GM21825 (cell line): Measurements from ENCODE around the gene SDR42E1.
"Not testable (repeated sequence)": the region's sequence is repeated elsewhere in the genome, so short reads cannot be mapped to it uniquely, and the experiment has no call there.

Source experiments
- ATAC-seq: cut with Tn5 transposase; IDR thresholded peaks from one replicate; pipeline ENCODE4 v1.9.1; 2021; ENCODE audit warnings: mild to moderate bottlenecking, moderate library complexity; ENCODE audit not compliant: unreplicated experiment

Gene SDR42E1

DNA sequence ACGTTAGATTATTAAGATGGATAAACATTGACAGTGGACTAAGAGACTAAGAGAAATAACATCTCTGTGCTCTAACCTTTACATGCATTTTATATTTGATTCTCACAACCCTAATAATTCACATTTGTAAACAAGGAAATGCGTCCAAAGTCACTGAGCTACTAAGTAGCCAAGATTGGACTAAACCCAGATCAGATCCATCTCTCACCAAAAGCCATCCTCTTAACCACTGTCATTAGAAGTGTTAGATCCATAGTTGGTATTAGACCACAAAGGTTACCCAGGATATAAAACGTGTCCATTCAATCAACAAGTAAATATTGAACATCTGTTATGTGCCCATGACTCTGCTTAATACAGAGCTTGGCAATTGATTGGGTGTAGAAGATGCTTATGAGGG is 29.0 kb upstream of the SDR42E1 start:
- no peak for ATAC-seq

DNA sequence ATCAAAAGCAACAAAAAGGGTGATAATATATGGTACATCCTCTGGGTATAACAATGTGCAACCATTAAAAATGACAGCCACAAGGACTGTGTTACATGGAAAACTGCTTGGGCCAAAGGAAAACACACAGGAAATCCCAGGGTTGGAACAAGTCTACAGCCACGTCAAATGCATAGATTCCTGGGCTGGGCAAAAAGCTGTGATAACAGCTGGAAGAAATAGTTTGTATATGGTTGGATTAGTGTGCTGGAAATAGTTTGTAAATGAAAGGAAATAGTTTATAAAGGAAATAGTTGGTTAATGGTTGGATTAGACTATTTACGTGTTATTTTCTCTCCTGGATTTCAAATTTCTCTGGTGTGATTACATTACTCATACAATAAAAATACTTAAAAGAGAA is 26.4 kb upstream of the SDR42E1 start:
- ATAC-seq, result no peak

DNA sequence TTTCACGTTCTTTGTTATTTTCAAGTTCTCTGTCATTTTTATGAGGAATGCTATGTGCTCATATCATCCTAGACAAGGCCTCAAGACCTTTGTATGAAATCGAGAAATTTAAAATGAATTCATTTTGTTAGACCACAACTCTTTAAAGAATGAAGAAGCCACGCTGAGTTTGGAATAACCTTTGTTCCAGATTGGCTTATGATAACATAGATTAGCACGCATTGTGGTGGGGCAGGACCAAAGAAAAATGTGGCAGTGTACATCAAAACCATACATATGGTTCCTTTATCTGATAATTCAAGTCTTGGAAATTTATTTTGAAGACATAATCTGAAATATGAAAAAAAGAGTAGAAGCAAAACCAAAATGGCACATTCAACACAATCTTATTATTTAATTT is 26.0 kb upstream of the SDR42E1 start:
- no peak for ATAC-seq

DNA sequence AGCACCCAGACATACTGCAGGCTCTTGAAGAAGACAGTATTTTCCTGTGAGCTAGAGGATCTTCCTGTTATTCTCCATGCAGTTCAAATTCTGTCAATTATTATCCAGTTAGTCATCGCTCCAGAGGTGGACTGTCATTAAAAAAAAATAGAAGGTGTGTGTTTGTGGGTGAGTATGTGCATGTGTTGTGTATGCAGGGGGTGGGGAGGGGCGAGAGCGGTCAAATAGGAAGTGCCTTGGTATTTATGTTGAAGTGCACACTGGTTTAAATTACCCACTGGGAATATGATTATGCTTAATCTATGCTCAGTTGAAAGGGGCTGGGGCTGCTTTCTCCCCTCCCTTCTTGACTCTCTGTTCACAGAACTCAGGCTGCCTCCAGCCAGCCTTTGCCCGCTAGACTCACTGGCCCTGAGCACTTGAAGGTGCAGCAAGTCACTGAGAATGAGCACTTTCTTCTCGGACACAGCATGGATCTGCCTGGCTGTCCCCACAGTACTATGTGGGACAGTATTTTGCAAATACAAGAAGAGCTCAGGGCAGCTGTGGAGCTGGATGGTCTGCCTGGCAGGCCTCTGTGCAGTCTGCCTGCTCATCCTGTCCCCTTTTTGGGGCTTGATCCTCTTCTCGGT is 23.8 kb upstream of the SDR42E1 start, which contains the start of gene HSD17B2:
Gene HSD17B2, plus strand, starts transcription at position 273 of the 632 bp plus-strand sequence. Its CDS starts 172 bp downstream, at position 445.
- no peak for ATAC-seq

DNA sequence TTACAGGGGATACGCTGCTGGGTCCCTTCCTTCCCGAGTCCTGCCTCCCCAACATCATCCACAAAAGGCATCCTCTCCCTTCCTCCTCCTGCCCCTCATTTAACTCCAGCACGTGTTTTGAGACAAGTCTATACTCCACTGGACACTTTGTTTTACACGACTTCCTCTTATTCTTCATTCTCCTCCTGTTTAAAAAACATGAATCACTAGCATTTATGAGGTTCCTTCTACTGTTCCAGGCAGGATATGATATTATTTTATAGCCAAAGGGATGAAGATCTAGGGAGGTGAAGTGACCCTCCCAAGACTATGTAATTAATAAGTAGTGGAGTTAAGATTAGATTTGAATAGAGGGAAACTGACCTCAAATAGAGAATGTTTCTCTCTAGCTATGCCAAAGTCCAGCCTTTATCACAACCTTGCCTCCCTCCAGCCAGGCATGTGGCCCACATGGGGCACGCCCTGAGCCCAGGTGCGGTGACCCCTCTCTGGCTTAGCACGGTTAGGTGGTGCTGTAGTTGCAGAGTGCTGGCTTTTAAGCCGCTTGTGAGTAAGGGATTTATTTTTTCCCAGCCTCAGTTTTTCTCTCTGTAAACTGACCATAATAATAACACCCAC is 22.5 kb upstream of the SDR42E1 start:
- ATAC-seq, result no peak

DNA sequence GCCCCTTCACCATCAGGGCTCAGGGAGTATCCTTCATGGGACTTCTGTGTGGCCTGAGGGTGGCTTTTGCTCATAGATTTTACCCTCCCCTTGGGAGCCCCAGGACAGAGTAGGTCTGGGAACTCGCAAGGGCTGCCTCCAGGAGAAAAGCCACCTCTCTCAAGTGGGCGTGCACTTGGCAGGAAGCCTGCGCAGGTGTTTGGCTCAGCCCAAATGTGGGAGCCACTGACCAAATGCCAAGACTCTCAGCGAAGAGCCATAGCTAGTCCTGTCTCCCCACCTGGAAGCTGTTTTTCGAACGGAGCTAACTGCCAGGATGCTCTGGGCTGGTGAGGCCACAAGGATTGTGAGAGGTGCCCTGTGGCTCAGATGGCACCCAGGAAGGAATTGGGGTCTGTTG is 21.7 kb upstream of the SDR42E1 start:
- no peak for ATAC-seq

DNA sequence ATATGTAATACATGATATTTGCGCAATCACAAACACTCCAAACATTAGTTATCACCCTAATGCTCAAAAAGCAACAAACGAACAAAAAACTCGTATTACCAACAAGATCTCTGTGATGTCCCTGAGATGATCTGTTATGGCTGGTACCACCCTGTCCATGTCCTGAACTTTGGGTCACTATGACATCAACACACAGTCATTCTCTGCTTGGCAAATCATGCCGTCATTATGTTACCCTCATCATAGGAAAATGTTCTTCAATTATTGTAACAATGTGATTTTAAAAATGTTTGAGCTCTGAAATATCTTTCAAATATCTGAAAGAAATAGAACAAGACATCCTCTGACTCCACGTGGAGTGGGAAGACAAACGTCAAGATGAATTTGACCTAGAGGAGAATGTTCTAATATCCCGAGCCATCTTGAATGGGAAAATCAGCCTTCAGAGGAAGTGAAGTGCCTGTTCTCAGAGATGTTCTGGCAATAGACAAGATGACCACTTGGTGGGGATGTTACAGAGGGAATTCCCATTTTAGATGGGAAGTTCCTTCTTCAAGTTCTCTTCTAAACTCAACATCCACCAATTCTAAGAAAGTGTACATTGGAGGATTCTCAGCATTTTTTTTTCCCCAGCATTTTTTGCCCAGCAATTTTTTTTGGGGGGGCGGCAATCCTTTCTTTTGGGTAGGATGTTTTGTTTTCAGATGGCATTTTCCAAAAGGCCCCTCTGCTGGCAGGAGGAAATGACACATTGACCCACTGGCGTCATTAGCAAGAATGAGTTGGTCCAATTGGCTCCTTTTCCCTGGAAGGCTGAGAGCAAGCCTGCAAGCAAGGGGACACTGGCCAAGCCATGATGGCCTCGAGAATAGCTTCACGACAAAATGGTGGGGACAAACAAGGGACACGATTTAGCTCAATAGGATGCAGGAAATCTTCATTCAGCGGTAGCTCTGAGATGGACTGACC is 20.1 kb upstream of the SDR42E1 start:
- no peak for ATAC-seq

DNA sequence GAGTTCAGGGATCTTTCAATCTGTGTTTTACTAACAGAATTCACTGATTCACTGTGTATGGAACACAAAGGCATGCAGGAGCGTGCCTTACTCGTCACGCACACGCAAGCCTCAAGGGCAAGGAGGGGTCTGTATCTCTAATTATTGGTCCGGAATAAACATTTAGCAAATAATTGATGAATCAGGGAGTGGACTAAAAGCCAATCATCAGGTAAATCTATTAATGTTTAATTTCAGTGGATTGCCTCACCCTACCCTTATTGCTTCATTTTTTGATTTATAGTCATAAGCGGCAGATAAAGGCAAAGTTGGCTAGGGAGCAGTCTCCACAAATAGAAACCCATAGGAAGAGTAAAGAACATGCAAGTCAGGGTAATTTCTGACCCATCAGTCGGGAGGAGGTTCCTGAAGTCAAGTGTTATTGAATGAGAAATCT is 16.4 kb upstream of the SDR42E1 start:
- no peak for ATAC-seq

DNA sequence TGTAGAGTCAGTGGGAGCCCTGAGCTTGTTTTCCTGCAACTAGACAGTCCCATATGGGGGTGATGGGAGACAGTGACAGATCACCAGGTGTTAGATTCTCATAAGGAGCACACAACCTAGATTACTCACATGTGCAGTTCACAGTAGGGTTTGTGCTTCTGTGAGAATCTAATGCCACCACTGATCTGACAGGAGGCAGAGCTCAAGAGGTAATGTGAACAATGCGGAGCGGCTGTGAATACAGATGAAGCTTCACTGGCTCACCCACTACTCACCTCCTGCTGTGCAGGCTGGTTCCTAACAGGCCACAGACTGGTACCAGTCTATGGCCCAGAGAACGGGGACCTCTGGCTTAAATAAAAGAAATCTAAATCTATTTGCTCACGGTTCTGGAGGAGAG is 13.6 kb upstream of the SDR42E1 start:
- no peak for ATAC-seq

DNA sequence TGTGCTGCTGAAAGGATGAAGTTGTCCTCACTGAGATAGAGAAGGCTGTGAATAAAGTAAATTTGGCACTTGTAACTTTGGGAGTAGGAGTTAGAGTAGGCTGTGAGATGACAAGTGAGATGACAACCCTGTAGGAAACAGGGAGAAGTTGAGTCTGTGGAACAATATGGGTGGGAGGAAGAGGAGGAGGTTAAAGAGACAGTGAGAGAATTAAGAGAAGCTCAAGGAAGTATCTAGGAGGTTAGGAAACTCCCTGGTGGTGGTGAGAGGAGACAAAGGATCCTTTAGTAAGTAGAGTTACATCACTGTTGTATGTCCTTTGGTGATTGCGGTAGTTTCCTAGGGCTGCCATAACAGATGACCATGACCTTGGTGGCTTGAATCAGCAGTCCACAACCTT is 13.0 kb upstream of the SDR42E1 start:
- no peak for ATAC-seq

DNA sequence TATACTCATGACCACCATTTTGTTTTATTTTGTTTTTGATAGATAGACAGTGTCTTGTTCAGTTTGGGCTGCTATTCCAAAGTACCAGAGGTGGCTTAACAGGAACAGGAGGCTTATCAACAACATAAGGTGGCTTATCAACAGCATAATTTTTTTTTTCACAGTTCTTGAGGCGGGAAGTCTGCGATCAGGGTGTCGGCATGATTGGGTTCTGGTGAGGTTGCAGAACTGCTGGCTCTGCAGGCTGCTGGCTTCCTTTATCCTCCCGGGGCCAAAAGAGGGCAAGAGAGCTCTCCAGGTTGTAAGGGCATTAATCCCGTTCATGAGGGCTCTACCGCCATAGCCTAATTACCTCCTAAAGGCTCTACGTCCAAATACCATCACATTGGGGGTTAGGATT is 11.9 kb upstream of the SDR42E1 start:
- ATAC-seq, result no peak

DNA sequence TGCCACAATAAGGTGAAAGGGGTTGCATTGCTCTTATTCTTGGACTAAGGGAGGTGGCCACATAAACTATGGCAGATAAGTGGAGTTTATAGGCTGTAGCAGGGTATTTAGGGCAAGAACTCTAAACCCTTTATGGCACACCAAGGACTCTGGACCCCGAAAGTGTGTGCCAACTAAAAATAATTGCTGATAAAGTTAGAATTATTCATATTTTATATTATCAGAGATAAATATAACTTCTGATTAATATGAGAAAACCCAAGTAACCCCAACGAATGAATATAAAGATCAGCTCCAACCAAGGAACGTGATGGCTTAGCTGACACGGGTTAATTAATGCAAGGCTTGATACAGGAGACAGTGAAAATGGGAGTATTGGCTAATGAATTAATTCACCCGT is 8.8 kb upstream of the SDR42E1 start:
- no peak for ATAC-seq

DNA sequence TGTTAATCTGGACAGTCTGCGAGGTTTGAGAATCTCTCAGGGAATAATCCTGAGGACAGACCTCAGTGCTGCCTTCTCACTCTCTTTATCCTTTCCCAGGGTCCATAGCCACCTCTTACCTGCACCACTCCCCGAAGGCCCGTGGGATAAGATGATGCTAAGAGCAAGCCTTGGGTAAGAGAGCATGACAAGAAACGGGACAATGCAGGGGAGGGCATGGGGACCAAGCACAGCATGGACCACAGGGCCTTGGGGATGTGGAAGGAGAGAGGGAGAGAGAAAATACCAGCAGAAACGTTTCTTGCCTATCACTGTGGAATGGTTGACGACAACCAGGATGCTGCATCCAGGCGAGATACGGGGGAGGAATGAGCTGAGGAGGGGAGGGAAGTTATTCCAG is 8.3 kb upstream of the SDR42E1 start:
- ATAC-seq, result no peak

DNA sequence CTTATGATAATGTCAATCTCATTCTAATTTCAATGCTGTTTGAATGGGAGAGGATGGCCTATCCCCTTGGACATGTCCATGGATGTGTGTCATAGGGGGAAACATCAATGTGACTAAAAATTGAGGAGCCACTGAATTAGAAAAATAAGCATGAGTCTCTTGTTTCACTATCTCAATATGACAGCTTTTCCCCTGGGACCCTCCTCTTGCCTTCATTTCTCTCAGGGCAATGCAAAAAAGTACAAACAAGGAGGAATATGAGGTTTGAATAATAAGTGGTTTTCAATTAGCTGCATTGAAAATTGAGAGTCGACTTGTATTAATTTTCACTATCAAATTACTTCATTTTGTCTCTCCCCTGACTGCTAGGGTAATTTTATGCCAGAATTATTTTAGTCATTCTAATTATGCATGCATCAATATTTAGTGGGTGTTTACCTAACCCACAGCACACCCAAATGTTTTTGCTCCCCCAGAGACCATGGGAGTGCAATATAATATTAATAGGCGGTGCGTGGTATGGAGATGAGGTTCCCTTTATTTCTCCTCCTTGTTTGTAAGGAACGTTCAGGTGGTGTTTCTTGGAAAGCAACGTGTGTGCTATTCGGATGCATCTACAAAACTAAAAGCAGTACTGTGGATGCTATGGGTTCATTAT is 6.8 kb upstream of the SDR42E1 start:
- no peak for ATAC-seq

DNA sequence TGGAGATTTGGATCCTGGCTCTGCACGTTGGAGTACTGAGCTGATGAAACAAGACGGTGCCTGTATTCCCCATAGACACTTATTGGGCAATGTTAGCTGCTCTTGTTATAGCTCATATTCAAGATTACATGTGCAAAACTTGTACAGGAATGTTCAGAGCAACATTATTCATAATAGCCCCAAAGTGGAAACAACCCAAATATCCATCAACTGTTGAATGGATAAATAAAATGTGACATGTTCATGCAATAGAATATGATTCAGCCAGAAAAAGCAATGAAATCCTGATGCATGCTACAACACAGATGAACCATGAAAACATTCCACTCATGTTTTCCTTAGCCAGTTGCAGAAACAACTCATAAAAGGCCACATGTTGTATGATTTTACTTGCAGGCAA is 5.7 kb upstream of the SDR42E1 start:
- ATAC-seq, result no peak

DNA sequence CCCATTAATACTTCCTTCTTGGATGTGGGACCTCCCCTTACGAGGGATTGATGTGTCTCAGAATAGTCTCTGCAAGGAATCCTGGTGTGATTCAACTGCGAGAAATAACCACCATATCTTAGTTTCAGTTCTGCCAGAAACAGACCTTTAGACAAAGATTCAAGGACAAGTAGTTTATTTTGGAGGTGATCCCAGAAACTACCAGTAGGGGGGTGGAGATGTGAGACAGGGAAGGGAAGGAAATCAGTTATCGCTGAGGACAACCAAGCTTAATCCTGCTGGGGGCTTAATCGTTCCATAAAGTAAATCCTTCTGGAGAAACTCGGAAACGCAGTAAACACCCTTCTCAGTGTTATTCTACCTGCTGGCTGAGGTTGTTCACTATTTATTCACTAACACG is 5.0 kb upstream of the SDR42E1 start:
- ATAC-seq, result no peak

DNA sequence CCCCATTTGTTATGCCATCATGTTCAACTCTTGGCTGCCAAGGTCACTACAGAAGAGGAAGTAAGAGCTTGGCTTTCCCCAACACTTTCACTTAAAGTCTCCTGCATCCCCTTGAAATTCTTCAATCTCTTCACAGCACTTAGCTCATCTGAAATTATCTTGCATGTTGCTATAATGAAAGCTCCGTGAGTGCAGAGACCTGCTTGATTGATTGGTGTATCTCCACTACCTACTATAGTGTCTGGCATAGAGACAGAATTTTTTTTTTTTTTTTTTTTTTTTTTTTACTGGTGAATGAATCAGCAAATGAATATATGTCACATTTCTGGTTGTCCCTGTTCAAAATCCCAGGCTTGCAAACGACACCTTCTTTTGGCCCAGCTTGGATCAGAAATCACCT is 1.9 kb upstream of the SDR42E1 start:
- no peak for ATAC-seq

DNA sequence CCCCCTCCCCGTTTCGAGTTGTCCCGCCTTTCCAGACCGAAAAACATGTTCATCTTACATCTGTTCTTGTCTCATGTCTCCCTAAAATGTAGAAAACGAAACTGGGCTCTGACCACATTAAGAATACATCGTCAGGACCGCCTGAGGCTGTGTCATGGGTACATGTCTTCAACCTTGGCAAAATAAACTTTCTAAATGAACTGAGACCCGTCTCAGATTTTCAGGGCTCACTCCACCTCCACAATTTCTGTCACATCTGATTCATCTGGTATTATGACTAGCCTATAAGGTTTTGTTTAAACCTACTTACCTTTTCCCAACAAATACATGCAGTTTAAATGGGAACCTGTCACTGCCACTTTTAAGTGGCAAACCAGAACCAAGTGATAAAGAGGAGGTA is 621 bp downstream of the SDR42E1 start:
- ATAC-seq, result no peak

DNA sequence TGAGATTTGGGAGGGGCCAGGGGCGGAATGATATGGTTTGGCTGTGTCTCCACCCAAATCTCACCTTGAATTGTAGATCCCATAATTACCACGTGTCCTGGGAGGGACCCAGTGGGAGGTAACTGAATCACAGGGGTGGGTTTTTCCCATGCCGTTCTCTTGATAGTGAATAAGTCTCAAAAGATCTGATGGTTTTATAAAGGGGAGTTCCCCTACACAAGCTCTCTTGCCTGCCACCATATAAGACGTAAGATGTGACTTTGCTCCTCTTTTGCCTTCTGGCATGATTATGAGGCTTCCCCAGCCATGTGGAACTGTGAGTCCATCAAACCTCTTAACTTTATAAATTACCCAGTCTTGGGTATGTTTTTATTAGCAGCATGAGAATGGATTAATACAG is 1.5 kb downstream of the SDR42E1 start:
- not testable (repeated sequence) for ATAC-seq

DNA sequence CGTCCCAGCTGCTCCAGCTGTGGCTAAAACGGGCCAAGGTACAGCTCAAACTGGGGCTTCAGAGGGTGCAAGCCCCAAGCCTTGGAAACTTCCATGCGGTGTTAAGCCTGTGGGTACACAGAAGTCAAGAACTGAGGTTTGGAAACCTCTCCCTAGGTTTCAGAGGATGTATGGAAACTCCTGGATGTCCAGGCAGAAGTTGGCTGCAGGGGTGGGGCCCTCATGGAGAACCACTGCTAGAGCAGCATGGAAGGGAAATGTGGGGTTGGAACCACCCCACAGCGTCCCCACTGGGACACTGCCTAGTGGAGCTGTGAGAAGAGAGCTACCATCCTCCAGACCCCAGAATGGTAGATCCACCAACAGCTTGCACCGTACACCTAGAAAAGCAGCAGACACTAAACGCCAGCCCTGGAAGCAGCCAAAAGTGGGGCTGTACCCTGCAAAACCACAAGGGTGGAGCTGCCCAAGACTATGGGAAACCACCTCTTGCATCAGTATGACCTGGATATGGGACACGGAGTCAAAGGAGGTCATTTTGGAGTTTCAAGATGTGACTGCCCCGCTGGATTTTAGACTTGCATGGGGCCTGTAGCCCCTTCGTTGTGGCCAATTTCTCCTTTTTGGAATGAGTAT is 2.2 kb downstream of the SDR42E1 start:
- ATAC-seq, result no peak

DNA sequence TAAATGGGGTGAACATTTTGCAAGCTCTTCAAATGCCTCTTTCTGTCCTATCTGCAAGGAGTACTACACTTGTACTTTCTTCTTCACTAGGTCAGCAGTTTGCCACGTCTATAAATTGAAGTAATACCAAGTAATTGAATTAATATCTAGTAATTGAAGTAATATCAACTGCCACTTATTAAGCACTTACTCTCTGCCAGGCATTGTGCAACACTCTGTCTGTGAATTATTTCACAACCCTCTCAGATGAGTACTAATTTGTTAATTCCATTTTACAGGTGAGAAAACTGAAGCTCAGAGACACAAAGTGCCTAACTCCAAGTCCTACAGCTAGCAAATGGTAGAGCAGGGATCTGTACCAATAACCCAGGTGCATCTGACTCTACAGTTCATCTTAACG is 4.1 kb downstream of the SDR42E1 start:
- no peak for ATAC-seq
